Endothelial cell (in vitro differentiated cells): Measurements from ENCODE around the gene CEP128. TPM values are rescaled to one million over a fixed set of nuclear protein-coding genes. Genes with fewer than 3 reads are reported as not detected.

Experiments used
- DNase-seq: peaks from one replicate; pipeline ENCODE4 v3.0.0; 2021; ENCODE audit warnings: low spot score
- H3K27ac Mint-ChIP-seq: one replicate; pipeline ENCODE4 v1.8.0; 2021; ENCODE audit warnings: mixed read lengths, inconsistent platforms; ENCODE audit not compliant: unreplicated experiment
- H3K27me3 Mint-ChIP-seq: one replicate; pipeline ENCODE4 v1.8.0; 2021; ENCODE audit warnings: mild to moderate bottlenecking, moderate library complexity, mixed read lengths, inconsistent platforms; ENCODE audit not compliant: unreplicated experiment
- H3K36me3 Mint-ChIP-seq: one replicate; pipeline ENCODE4 v1.8.0; 2021; ENCODE audit warnings: mild to moderate bottlenecking, low read depth, mixed read lengths, inconsistent platforms; ENCODE audit not compliant: unreplicated experiment
- H3K4me1 Mint-ChIP-seq: one replicate; pipeline ENCODE4 v1.8.0; 2021; ENCODE audit warnings: mild to moderate bottlenecking, mixed read lengths, inconsistent platforms; ENCODE audit not compliant: unreplicated experiment
- H3K4me3 Mint-ChIP-seq: one replicate; pipeline ENCODE4 v1.8.0; 2021; ENCODE audit warnings: mild to moderate bottlenecking, mixed read lengths, inconsistent platforms; ENCODE audit not compliant: unreplicated experiment
- H3K9me3 Mint-ChIP-seq: one replicate; pipeline ENCODE4 v1.8.0; 2021; ENCODE audit warnings: mixed read lengths, inconsistent platforms; ENCODE audit not compliant: unreplicated experiment
- total RNA-seq: library from RNA; stranded (reverse); fragmentation: NEBNext Ultra II Directional; extraction: Animal tissue kit (Norgen Biotek cat#: 25700); gene quantifications from one replicate; pipeline ENCODE4 v1.2.1, GENCODE V29; 2021; ENCODE audit not compliant: unreplicated experiment
- TF ChIP-seq, protein P1 (sequence below): fragments of 200-600 bp; sonication (generic); IDR thresholded peaks from one replicate; pipeline ENCODE4 v1.5.0; 2021; ENCODE audit warnings: antibody characterized with exemption; ENCODE audit not compliant: unreplicated experiment

Gene CEP128
- total RNA-seq, 1 donor from 2014 or later, result 10.4 TPM

DNA sequence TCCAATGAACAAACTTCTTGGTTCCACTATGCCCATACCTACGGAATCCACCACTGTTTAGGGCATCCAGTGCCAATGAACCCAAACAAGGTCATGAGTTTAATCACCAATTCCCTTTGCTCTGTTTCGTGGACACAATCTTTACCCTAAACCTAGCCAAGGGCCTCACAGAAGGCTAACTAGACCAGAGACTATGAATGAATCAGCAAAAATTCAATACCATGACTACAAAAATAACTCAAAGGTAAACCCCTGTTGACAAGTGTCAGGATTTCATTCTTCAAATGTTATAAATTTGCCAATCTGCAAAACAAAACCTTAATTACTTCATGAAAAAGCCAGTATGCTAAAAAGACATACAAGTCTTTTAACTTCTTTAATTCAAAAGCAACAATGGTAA, 96.7 kb downstream of the CEP128 start:
- Mint-ChIP-seq H3K27ac (no peak overlapping the region), H3K4me3 (no peak overlapping the region), H3K27me3 (no peaks in the 10 kb centered on the region), H3K9me3 (no peaks in the 10 kb centered on the region), H3K36me3 (no peaks in the 10 kb centered on the region), H3K4me1 (no peaks in the 10 kb centered on the region)
- TF ChIP-seq, protein P1, sequence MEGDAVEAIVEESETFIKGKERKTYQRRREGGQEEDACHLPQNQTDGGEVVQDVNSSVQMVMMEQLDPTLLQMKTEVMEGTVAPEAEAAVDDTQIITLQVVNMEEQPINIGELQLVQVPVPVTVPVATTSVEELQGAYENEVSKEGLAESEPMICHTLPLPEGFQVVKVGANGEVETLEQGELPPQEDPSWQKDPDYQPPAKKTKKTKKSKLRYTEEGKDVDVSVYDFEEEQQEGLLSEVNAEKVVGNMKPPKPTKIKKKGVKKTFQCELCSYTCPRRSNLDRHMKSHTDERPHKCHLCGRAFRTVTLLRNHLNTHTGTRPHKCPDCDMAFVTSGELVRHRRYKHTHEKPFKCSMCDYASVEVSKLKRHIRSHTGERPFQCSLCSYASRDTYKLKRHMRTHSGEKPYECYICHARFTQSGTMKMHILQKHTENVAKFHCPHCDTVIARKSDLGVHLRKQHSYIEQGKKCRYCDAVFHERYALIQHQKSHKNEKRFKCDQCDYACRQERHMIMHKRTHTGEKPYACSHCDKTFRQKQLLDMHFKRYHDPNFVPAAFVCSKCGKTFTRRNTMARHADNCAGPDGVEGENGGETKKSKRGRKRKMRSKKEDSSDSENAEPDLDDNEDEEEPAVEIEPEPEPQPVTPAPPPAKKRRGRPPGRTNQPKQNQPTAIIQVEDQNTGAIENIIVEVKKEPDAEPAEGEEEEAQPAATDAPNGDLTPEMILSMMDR, result no peak
- no peak for DNase-seq

DNA sequence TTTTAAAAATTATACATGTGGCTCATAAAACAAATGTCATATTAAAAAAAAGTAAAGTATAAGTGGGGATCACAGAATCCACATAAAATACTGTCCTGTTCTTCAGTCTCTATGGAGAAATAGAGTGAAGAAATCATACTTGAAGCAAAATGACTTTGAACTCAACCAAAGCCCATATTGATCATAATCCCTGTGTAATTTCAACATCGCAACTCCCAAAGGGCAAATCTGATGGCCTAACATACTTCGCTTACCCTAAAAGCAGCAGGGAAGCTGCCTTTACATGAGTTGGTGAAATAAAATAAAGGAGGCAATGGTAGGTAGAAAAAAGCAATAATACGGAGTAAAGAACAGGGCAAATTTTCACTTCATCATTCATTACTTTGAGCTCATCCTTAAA, 101.8 kb downstream of the CEP128 start:
- Mint-ChIP-seq H3K4me3 (no peak overlapping the region), H3K27ac (no peak overlapping the region), H3K36me3 (no peaks in the 10 kb centered on the region), H3K9me3 (no peaks in the 10 kb centered on the region), H3K4me1 (peaks cover 7% of the 10 kb centered on the region), H3K27me3 (no peaks in the 10 kb centered on the region)
- TF ChIP-seq, protein P1, result no peak
- no peak for DNase-seq

GRCh38 chr14:80809663-80810062, 131.9 kb downstream of the CEP128 start:
- Mint-ChIP-seq H3K4me1 (no peaks in the 10 kb centered on the region), H3K27me3 (peaks cover 2% of the 10 kb centered on the region), H3K36me3 (no peaks in the 10 kb centered on the region), H3K4me3 (no peak overlapping the region), H3K27ac (no peak overlapping the region), H3K9me3 (no peaks in the 10 kb centered on the region)
- DNase-seq, result no peak
- TF ChIP-seq, protein P1, result no peak

- no peaks in the 10 kb centered on the region for H3K36me3 Mint-ChIP-seq
- no peak for DNase-seq
- TF ChIP-seq, protein P1, result no peak
- no peaks in the 10 kb centered on the region for H3K9me3 Mint-ChIP-seq
- H3K4me3 Mint-ChIP-seq, result no peak overlapping the region
- peaks cover 2% of the 10 kb centered on the region for H3K27me3 Mint-ChIP-seq
- no peaks in the 10 kb centered on the region for H3K4me1 Mint-ChIP-seq
- no peak overlapping the region for H3K27ac Mint-ChIP-seq
These were observed 136.4 kb downstream of the CEP128 start for GRCh38 chr14:80805136-80805535.

DNA sequence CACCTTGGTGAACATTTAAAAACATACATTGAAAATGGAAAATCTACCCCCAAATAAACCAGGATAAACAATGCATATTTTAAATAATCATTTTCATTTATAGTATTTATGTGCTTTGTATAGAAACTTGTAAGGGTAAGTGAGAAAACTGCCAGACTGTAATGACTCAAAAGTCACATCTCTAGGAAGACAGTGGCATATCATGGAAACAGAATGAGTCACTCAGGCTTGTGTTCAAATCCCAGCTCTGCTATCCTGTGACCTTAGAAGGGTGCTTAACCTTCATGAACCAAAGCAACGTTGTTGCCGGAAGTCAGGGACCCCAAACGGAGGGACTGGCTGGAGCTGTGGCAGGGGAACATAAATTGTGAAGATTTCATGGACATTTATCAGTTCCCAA, 142.7 kb downstream of the CEP128 start:
- no peak for DNase-seq
- Mint-ChIP-seq H3K36me3 (no peaks in the 10 kb centered on the region), H3K27me3 (no peaks in the 10 kb centered on the region), H3K9me3 (no peaks in the 10 kb centered on the region), H3K4me3 (no peak overlapping the region), H3K27ac (no peak overlapping the region), H3K4me1 (no peaks in the 10 kb centered on the region)
- TF ChIP-seq, protein P1, result no peak
